SK-N-SH (cell line): ENCODE data around the gene DSCAML1.

Experiments used
- CTCF ChIP-seq: fragments of 200-600 bp; sonication (generic); IDR thresholded peaks from 2 replicates; pipeline ENCODE4 v1.6.1; 2017; ENCODE audit warnings: antibody characterized with exemption, mild to moderate bottlenecking, moderate library complexity
- NRF1 ChIP-seq: IDR thresholded peaks from 2 replicates; pipeline ENCODE4 v1.6.1; 2012; ENCODE audit warnings: low read depth, mild to moderate bottlenecking, low read length
- RFX5 ChIP-seq: IDR thresholded peaks from 2 replicates; pipeline ENCODE4 v1.6.1; 2012; ENCODE audit warnings: mild to moderate bottlenecking, improper control_type of control experiment, low read length

GRCh38 chr11:117593065-117593464 lies 204.0 kb downstream of the DSCAML1 start:
- TF ChIP-seq RFX5 = no peak
- no peak for TF ChIP-seq NRF1
- no peak for TF ChIP-seq CTCF
